Endometrial microvascular endothelial cells (primary cell): ENCODE measurements around the gene ID2. TPM values are rescaled to one million over a fixed set of nuclear protein-coding genes. Genes with fewer than 3 reads are reported as not detected.
"Not testable (repeated sequence)": the region's sequence is repeated elsewhere in the genome, so short reads cannot be mapped to it uniquely, and the experiment has no call there.

ENCODE experiments used
- in situ Hi-C: cut with HindIII; loops from 2 replicates; pipeline ENCODE4 v1.10.0; 2017; ENCODE audit warnings: low sequenced_read_pairs, low pct_unique_long_range_greater_than_20kb; ENCODE audit errors: inconsistent ontology term
- total RNA-seq: library from RNA; depleted of rRNA; stranded (reverse); fragments of >200 nt; gene quantifications from one replicate; pipeline ENCODE4 v1.2.3, GENCODE V29; 2015; ENCODE audit errors: inconsistent ontology term

ID2 gene
- total RNA-seq, 1 donor from 2014 or later, result 24.6 TPM

DNA sequence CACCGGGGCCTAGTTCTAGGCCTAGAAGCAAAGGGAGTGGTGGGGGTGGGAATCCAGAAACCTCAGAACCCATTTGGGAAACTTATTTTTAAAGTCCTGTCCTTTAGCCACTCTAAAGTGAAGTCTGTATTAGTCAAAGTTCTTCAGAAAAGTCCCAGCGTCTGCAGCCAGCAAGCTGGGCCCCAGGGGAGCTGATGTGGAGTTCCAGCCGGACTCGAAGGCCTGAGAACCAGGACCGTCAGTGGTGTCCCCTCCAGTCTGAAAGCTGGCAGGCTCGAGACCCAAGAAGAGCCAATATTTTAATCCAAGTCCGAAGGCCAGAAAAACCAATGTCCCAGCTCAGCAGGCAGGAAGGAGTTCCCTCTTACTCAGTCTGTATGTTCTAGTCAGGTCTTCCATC is 32.4 kb downstream of the ID2 start:
- in situ Hi-C loops, result no loop called here

DNA sequence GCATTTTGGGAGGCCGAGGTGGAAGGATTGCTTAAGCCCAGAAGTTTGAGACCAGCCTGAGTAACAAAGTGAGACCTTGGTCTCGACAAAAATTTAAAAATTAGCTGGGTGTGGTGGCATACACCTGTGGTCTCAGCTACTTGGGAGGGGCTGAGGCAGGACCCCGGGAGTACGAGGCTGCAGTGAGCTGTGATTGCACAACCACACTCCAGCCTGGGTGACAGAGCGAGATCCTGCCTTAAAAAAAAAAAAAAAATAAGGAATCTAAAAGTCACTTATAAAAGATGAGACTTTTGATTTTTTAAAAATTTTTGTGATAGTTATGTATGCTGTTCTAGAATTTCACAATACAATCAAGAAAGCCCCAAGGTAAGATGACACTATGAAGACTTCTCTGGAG is 33.1 kb downstream of the ID2 start:
- in situ Hi-C loops, result no loop called here

DNA sequence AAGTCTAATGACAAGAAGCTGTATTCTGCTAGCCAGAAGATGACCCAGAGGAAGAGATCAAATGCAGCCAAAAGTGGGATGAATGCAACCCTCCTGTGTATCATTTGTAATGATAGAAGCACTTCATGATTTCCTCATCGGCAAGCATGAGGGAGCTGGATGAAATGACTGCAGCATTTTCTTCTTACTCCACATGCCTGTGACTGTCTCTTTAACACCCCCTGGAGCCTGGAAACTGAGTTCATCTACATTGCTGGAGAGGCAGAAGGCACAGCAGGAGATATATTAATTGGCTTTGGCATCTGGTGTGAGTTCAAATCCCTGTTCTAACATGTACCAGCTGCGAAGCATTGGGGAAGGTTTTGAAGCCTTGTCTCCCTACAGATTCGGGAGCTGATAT is 37.7 kb downstream of the ID2 start:
- in situ Hi-C loops, result no loop called here

DNA sequence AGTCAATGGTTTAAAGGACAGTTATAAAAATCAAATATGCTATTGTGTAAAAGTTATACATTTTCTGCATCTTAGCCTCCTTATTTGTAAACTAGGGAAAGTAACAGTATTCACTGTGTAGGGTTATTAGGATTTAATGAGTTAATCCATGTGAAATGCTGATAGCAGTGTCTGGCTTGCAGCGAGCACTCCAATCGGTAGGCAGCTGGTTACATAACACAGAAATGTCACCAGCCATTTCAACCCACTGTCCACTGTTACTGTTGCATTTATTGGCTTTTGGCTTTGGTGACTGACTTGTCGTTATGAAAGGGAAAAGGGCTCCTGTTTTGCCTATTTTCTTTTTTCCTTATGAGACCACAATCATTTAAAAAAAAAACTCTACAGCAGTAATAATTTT is 38.9 kb downstream of the ID2 start:
- in situ Hi-C loops, result no loop called here

DNA sequence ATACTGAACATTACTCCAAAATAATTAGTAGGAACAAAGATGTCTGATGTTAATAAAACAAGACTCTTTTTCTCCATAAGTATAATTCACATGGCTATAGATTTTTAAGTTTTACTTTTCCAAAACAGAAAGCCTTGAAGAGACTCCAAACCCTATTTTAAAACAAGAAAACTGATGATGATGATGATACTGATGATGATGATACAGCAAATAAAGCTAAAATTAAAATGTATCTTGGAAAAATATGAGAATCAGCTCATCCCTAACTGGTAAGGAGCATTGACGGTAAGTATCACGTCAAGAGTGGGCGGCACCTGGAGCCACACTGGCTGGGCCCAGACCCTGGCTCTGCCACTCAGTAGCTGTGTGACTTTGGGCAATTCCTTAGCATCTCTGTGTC is 39.6 kb downstream of the ID2 start:
- in situ Hi-C loops, result no loop called here

DNA sequence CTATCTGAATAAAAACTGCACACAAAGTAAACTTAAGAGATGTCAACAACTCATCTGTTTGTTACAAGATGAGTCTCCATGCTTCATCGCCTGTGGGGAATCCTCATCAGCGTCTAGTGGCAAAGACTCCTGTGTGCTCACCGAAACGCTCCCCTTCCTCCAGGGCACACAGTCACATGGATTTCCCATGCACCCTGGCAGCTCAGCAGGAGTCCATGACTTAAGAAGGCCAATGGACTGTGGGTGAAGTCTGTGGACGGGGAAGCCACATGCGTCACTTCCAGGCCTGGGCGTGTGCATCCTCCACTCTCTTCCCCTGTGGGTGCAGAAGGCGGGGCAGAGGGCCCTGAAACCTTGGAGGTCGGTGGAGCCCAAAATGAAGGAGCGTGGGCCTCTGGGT is 41.1 kb downstream of the ID2 start:
- in situ Hi-C loops, result no loop called here

DNA sequence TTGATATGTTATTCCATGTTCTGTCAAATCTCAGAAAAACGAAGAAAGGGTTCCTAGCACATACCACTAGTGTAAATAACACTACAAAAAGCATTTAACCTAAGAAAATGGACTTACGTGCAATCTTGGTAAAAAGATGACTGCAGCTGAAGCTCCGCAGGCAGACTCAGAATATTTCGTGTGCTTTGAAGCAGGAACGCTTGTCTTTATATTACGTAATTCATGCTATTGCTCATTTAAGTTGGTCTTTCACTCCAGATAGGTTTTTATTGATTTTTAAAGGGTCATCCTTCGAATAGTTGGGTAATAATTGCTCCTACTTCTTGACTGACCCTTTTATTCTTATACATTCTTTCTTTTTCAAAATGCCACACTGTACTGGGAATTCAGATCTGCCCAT is 44.0 kb downstream of the ID2 start:
- in situ Hi-C loops, result no loop called here

DNA sequence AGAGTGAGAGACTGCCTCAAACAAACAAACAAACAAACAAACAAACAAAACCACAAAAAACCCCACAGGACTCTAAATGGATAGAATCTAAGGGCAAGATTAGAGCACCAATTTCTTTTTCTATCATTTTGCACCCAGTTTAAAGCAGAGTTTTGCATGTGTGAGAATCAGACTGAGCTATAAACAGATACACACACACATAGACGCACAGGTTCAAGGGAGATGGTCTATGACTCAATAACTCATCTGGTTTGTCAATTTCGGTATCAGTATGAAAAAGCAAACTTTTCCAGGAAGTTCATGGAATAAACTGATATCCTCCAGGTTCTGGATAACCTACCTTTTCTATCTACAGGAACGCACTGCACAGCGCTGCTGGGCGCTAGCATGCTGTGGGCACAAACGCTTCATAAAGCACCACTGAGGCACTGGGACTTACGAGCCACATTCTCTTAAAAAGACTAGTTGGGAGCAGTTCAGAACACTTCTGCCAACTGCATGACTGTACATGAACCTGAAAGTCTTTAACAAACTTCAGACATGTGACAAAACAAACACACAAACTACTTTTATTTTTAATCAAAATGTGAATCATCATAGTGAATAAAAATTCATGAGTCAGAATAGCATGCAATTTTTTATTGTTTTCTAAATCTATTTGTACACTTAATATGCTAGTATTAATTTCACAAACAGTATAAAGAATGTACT is 46.6 kb downstream of the ID2 start:
- in situ Hi-C loops, result no loop called here

DNA sequence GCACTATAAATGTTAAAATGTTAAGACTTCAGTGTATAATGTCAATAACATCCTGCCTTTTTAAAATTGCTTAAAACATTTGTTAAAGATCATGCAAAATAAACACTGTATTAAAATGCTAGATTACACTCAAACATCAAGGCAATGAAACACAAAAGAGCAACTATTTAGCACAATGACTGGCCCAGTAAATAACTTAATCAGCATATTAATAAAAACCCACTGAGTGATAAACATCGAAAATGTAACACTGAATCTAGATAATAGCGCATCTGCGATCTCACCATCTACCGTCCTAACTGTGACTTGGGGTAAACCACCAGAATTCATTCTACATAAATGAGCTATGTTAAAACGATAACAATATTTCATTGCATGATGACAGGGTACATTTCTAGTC is 47.2 kb downstream of the ID2 start:
- in situ Hi-C loops, result not testable (repeated sequence)

DNA sequence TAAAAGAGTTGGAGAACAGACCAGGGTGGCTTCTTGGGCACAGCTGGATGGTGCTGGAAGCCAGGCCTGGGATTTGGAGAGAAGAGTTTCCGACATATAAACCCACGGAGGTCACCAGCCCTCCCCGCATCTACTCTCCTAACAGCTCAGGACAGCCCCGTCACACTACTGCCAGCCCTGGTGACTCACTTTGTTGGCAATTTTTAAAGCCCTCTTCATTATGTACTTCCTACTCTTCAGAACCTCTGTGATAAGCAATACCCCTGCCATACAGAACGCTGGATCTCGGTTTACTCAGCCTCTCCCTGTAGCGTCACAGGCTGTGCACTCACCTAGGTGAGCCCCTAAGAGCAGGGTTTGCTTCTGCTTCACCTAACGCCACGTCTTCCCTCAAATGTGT is 48.1 kb downstream of the ID2 start:
- in situ Hi-C loops, result no loop called here

DNA sequence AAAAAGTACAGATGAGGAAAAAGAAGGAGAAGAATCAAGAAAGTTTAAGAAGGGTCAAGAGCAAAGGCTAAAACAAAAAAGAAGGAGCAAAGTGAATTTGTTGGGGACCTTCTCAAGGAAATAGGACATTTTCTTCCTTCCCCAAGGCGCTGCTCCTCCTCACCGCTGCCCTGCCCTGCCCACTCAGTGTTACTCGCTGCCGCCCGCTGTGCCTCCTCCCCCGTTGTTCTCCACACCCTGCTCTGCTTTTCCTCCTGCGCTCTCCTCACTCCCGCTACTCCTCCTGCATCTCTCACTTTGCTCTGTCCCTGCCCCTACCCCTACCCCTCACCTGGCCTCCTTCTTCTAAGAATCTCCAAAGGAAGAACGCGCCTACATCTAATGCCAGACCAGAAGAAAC is 50.7 kb downstream of the ID2 start:
- in situ Hi-C loops, result no loop called here

Other genes with a start within 250 kb of the ID2 start
- gene KIDINS220, start 155.6 kb downstream of the ID2 start, total RNA-seq, result 27.0 TPM